GM21528 (cell line): ENCODE measurements around the gene ICAM4.

Experiments used
- ATAC-seq: cut with Tn5 transposase; IDR thresholded peaks from one replicate; pipeline ENCODE4 v1.9.1; 2021; ENCODE audit warnings: mild to moderate bottlenecking, moderate library complexity; ENCODE audit not compliant: unreplicated experiment, low FRiP score

Gene ICAM4

DNA sequence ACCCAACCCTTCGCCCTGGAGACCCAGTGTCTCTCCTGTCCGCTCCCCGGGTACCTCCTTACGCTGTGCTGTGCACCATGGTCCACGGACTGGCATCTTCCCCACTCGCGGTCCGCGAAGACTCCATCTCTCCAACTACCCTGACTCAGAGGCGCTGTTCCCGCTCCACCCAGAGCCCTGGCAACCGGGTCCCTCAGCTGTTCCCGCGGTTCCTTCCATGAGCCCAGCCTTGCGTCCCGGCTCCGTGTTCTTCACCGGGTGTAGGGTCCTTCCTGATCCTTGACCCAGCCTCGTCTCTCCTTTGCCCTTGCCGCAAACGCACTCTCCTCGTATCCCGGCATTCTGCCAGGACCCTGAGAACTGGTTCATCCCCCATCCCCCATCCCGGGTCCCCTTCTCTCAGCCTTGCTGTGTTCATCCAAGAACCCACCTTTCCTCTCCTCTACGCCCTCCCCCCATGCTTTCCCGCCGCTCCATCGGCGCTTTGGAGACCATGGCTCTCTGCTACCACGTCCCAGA is 3.7 kb downstream of the ICAM4 start:
- no peak for ATAC-seq

DNA sequence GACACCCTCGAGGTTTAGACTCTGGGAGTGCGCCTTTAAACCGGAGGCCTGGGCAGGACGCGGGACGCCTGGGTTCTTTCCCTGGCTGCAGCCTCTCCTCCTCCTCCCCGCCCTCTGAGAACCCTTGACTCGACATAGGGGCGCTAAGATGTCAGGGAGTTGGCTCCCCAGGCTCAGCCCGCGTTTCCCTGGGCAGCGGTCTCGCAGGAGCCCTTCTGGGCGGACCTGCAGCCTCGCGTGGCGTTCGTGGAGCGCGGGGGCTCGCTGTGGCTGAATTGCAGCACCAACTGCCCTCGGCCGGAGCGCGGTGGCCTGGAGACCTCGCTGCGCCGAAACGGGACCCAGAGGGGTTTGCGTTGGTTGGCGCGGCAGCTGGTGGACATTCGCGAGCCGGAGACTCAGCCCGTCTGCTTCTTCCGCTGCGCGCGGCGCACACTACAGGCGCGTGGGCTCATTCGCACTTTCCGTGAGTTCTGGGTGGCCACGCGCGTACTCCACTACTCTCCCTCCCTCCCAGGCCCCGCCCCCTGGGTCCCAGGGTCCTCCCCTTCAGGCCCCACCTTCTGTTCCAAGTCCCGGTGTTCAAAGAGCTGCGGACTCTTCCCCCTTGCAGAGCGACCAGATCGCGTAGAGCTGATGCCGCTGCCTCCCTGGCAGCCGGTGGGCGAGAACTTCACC is 4.3 kb downstream of the ICAM4 start:
- no peak for ATAC-seq

DNA sequence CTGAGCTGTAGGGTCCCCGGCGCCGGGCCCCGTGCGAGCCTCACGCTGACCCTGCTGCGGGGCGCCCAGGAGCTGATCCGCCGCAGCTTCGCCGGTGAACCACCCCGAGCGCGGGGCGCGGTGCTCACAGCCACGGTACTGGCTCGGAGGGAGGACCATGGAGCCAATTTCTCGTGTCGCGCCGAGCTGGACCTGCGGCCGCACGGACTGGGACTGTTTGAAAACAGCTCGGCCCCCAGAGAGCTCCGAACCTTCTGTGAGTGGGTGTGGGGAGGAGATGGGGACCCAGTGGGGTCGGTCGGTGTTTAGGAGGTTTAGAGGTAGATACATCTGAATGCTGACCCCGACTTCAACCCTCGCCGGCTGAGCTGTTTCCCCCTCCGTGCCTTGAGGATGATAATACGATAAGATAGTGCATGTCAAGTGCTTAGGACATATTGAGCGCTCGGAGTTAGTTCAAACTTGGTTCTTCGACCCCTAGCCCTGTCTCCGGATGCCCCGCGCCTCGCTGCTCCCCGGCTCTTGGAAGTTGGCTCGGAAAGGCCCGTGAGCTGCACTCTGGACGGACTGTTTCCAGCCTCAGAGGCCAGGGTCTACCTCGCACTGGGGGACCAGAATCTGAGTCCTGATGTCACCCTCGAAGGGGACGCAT is 4.9 kb downstream of the ICAM4 start:
- no peak for ATAC-seq

DNA sequence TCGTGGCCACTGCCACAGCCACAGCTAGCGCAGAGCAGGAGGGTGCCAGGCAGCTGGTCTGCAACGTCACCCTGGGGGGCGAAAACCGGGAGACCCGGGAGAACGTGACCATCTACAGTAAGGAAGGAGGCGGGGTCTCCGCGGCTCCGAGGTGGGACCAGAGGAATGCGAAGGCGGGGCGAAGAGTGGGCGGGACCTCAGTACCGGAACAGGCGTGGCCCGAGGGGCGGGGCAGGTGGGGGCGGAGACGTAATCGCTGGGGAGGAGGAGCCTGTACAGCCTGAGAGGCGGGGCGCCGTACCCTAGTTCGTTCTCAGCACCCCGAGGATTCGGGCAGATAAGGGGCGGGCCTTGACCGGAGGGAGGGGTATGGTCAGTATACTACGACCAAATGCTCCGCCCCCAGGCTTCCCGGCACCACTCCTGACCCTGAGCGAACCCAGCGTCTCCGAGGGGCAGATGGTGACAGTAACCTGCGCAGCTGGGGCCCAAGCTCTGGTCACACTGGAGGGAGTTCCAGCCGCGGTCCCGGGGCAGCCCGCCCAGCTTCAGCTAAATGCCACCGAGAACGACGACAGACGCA is 5.5 kb downstream of the ICAM4 start:
- ATAC-seq, result no peak

DNA sequence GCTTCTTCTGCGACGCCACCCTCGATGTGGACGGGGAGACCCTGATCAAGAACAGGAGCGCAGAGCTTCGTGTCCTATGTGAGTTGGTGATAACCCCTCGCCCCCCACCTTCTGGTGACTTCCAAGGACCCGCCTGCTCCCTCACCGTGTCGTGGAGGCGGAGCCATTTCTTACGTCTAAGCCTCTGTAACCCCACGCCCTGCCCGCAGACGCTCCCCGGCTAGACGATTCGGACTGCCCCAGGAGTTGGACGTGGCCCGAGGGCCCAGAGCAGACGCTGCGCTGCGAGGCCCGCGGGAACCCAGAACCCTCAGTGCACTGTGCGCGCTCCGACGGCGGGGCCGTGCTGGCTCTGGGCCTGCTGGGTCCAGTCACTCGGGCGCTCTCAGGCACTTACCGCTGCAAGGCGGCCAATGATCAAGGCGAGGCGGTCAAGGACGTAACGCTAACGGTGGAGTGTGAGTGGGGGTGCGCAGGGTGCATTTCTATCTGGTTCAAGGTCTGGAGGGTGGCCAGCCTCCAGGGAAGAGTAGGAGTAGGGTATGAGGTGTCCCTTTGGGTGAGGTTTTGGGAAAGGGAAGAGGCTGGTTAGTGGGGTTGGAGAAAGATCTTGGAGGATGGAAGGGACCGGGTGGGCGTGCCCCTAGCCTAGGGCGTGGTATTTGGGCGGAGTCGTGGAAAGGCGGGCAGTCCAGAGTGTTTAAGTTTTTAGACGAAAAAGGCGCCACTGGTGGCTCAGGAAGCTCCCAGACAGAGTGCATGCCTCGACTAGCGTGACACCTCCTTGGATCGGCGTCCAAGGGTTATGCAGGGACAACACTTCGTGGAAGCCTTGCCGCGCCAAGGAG is 6.3 kb downstream of the ICAM4 start:
- ATAC-seq, result no peak

DNA sequence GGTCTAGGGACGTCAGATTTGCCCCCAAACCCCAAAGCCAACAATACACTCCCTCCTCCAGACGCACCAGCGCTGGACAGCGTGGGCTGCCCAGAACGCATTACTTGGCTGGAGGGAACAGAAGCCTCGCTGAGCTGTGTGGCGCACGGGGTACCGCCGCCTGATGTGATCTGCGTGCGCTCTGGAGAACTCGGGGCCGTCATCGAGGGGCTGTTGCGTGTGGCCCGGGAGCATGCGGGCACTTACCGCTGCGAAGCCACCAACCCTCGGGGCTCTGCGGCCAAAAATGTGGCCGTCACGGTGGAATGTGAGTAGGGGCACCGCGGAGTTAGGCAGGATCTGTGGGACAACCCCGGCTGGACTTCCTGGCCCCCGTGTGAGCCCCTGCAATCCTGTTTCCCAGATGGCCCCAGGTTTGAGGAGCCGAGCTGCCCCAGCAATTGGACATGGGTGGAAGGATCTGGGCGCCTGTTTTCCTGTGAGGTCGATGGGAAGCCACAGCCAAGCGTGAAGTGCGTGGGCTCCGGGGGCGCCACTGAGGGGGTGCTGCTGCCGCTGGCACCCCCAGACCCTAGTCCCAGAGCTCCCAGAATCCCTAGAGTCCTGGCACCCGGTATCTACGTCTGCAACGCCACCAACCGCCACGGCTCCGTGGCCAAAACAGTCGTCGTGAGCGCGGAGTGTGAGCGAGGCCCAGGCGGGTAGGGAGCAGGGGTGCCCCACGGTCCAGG is 7.0 kb downstream of the ICAM4 start:
- no peak for ATAC-seq

DNA sequence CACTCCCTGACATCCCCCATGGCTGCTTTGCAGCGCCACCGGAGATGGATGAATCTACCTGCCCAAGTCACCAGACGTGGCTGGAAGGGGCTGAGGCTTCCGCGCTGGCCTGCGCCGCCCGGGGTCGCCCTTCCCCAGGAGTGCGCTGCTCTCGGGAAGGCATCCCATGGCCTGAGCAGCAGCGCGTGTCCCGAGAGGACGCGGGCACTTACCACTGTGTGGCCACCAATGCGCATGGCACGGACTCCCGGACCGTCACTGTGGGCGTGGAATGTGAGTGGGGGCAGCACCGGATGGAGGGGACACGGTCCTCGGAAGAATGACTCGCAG is 7.6 kb downstream of the ICAM4 start:
- no peak for ATAC-seq

DNA sequence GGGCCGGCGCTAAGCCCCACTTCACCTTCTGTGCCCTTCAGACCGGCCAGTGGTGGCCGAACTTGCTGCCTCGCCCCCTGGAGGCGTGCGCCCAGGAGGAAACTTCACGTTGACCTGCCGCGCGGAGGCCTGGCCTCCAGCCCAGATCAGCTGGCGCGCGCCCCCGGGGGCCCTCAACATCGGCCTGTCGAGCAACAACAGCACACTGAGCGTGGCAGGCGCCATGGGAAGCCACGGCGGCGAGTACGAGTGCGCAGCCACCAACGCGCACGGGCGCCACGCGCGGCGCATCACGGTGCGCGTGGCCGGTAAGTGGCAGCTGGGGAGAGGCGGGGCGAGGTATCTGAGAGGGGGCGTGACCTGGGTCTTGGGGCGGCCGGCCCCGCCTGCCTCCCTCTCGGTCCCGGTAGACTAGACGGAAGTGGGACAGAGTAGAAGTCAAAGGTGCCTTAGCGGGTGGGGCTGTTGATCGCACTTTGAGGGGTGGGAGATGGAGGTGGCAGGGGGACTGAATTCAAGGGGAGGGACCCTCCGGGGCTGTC is 8.6 kb downstream of the ICAM4 start:
- ATAC-seq, result no peak

DNA sequence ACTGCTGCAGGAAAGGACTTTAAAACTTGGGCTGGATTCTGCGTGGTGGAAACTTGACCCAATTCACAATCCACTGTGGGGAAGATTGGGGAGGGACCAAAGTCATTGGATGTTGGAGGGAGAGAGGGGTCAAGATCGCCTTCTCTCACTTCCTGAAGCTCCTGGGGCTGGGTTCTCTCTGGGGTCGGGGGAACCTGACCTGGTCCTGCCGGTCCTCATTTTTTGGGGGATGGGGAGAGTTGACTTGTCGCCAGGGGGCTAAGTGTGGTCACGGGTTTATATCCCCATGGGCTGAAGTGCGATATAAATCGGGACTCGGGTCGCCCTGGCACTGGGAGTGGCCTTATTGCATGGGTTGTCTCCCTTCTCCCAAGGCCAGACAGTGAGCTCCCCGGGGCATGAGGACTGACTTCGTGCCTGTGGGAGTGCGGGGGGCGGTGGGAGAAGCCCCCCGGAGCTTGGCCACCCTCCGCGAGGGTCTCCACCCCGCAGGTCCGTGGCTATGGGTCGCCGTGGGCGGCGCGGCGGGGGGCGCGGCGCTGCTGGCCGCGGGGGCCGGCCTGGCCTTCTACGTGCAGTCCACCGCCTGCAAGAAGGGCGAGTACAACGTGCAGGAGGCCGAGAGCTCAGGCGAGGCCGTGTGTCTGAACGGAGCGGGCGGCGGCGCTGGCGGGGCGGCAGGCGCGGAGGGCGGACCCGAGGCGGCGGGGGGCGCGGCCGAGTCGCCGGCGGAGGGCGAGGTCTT is 9.3 kb downstream of the ICAM4 start:
- ATAC-seq, result no peak

DNA sequence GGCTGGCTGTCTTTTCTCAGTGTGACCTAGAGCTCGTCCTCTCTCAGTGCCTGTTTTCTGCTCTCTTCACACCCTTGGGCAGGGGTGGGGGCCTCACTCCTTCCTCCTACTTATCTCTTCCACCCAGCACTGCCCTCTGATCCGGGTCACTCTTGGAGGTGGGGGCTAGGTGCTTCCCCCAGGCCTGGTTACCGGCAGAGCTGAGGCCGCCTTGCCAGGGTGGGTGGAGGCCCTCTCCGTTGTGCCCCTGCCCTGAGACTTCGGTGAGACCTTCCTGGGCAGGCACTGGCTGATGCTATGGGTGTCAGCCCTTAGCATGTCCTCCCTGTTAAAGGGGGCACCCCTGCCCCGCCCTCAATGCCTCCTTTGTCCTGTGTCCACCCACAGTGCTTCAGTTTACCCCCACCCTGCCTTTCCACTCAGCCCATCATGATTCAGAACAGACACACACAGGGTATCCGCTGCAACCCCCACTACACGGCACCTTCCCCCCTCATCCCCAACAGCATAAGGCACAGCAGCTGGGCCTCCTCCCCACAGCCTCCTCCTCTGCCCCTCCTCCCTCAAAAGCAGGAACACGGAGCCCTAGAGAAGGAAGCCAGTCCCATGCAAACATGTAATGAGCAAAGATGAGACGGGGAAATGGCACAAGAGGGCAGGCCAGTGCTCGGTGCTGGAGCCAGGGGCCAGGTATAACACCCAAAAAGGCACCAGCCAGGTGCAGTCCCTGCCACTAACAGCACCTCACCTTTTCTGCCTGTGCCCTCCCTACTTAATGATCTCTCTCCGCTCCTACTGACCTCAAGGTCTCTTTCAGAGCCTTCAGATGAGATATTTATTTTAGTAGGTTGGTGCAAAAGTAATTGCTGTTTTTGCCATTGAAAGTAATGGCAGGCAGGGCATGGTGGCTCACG is 13.0 kb downstream of the ICAM4 start:
- no peak for ATAC-seq

DNA sequence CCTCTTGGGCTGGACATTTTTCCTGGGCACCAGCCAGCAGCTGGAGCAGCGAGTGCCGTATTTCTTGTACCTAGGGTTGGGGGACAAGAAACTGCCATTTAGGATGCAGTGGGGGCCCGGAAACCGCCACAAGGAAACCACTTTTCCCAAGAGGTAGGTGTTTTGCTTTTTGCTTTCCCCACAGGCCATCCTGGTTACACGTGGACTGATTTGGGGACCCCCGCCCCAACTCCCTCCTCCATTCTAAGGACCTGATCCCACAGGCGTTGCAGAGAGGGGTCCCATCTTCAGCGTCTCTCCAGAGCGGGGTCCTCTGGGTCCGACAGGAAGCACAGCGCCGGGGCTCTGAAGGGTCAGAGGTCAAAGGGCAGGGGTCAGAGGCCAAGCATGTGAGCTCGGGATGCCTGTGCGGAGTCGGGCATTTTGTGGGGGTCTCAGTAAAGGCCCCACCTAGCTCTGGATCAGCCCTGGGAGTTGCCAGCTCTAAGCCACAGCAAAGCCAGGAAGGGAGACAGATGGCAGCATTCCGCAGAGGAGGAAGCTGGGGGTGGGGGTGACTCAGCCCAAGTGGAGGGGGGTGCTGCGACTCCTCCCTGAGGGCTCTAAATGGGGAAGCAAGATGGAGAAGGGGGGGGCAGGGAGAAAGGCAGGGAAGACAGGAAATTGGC is 18.5 kb downstream of the ICAM4 start:
- no peak for ATAC-seq

DNA sequence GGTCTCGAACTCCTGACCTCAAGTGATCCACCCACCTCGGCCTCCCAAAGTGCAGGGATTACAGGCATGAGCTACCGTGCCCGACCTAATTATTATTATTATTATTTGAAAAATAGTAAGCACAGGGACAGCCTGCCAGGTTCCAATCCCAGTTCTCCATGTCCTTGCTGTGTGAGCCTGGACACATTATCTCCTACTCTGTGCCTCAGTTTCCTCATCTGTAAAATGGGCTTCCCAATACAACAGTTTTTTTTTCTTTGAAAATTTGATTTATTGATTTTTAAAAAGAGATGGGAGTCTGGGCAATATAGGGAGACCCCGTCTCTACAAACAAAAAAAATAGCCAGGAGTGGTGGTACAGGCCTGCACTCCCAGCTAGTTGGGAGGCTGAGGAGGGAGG is 19.6 kb downstream of the ICAM4 start:
- no peak for ATAC-seq

DNA sequence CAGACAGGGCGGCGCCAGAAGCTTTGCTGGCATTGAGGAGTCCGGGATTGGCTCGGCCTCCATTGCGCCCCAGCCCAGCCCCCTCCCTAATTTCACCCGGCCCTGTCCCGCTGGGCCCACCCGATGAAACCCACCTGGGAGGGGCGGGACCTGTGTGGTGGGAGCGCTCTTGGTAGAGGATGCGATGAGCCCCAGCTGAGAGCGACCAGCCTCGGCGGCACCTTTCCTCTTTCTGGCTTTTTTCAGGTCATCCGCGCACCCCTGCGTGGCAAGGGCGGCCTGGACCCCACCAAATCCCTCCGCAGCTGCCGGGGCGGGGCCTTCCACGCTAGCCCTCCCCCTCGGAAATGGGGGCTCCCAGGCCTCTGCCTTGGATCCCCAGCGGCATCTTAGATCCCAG is 22.7 kb downstream of the ICAM4 start, which contains the start of gene ZGLP1:
Gene ZGLP1 (minus strand): TSS at position 393 of the 400 bp plus-strand sequence.
- no peak for ATAC-seq

DNA sequence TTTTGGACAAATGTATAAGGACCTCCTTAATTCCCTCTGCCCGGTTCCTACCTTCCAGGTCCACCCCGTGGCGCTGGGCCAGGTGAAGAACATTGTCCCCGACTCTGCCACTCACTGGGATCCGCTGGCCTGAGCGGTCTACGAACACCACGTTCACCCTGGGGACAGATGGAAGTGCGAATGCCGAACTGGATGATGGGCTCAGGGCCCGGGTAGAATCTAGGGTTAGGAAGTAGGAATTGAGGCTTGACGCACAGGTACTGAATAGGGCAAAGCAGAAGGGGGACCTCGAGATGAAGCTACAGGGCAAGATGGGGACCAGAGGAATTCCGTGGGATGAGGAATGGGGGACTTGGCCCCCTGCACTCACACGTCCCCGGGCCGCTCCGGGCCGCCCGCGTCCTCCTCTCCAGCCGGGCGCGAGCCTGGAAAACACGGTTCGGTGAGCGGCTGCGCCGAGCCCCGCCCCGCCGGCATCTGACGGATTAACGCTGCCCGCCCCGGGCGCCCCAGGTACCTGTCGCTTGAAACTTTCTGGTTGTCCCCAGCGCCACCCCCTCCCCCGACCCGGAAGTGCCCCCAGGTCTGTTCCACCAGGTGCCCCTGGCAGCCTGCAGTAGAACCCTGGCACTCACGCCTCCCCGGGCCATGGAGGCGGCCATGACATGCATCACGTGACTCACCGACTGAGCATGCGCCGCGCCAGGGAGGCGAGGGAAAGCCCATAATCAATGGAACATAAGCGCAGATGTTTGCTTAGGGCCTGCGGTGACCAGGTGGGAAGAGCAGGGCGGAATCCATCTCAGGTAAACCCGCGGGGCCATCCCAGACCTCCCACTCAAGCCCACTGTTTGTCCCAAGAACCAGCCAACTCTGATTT is 28.8 kb downstream of the ICAM4 start, which contains the start of gene FDX2:
Gene FDX2 (minus strand): TSS at position 681 of the 880 bp plus-strand sequence. CDS start 19 bp downstream, at position 662.
- ATAC-seq, result peak; percentile 49

DNA sequence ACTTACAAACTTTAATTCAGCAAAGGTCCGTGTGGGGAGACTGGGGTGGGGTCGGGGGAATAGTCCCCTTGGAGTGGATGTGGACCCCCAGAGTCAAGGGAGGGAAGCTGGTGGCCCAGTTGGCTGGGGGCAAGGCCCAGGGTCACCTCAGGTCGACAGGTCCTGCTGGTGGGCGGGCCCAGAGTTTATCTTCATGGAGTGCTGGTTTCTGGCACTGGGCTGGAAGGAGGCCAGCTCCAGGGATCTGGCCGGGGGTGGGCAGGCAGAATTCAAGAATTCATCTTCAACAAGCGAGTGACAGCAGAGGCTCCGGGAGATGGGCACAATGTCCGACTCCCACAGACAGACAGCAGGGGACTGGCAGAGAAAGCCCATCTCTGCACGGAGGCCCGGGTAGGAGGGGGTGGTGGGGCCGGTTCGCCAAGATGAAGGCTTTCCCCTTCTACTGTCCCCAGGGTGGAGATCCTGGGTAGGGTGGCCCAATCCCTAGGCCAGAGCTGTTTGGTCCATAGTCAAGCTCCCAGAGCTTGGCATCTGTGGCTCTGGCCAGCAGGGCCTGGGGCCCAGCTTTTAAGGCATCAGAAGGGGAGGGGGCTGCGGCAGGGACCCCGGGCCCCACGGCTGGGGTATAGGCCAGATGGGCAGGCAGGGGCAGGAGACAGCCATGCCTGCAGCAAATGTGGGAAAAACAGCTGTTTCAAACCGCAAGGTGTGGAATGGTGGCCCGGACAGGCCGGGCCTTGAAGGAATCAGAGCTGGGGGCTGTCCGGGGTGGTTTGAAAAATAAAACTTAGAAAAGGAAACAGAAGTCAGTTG is 29.7 kb downstream of the ICAM4 start:
- peak; percentile 11 for ATAC-seq
